Activated naive CD8-positive, alpha-beta T cell (primary cell): Measurements from ENCODE around the gene ZSCAN10.

Source experiments
- H3K27ac Mint-ChIP-seq: one replicate; pipeline ENCODE4 v1.8.0; 2021; ENCODE audit warnings: mixed read lengths
- H3K27me3 Mint-ChIP-seq: one replicate; pipeline ENCODE4 v1.8.0; 2021; ENCODE audit warnings: mixed read lengths
- H3K36me3 Mint-ChIP-seq: one replicate; pipeline ENCODE4 v1.8.0; 2021; ENCODE audit warnings: mixed read lengths
- H3K4me1 Mint-ChIP-seq: one replicate; pipeline ENCODE4 v1.8.0; 2021; ENCODE audit warnings: low read depth, mixed read lengths
- H3K4me3 Mint-ChIP-seq: one replicate; pipeline ENCODE4 v1.8.0; 2021; ENCODE audit warnings: mild to moderate bottlenecking, mixed read lengths
- H3K9me3 Mint-ChIP-seq: one replicate; pipeline ENCODE4 v1.8.0; 2021; ENCODE audit warnings: low read depth, mixed read lengths

ZSCAN10 gene

GRCh38 chr16:3044708-3045107, 54.4 kb downstream of the ZSCAN10 start:
- H3K4me3 Mint-ChIP-seq, result peak overlapping the region; percentile 80
- H3K9me3 Mint-ChIP-seq, result no peaks in the 10 kb centered on the region

DNA sequence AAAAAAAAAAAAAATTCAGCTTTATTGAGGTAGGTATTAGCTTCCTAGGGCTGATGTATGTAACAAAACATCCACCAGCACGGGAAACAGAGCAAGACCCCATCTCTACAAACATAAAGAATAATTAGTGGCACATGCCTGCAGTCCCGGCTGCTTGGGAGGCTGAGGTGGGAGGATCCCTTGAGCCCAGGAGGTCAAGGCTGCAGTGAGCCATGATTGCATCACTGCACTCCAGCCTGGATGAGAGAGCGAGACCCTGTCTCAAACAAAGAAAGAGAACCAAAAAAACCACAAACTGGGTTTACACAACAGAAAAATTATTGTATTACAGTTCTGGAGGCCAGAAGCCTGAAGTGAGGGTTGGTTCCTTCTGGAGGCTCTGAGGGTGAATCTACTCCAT, 56.7 kb downstream of the ZSCAN10 start:
- Mint-ChIP-seq H3K4me3 (no peak overlapping the region), H3K27me3 (peaks cover 21% of the 10 kb centered on the region), H3K36me3 (no peaks in the 10 kb centered on the region), H3K4me1 (peaks cover 12% of the 10 kb centered on the region), H3K27ac (no peak overlapping the region), H3K9me3 (no peaks in the 10 kb centered on the region)

More at GRCh38 chr16:3044708-3045107, 54.4 kb downstream of the ZSCAN10 start:
- Mint-ChIP-seq H3K27me3 (peaks cover 14% of the 10 kb centered on the region), H3K27ac (no peak overlapping the region), H3K36me3 (no peaks in the 10 kb centered on the region), H3K4me1 (peaks cover 17% of the 10 kb centered on the region)

DNA sequence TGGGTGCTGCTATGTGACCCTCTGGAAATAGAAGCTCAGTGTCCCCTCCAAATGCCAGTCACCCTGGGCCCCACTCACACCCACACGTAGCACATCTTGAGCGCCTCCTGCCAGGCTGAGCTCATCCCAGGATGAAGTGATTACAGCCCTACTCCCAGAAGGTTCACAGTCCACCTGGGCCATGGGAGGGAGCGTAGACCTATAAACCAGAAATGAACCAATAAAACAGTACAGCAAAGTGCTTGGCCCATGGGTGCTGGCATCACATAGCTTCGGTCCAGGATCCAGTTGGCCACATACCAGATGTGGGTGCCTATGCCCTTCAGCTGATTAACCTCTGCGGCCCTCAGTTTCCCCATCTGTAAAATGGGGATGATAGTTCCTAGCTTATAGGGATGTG, 60.2 kb downstream of the ZSCAN10 start:
- Mint-ChIP-seq H3K4me1 (peaks cover 7% of the 10 kb centered on the region), H3K4me3 (no peak overlapping the region), H3K27ac (no peak overlapping the region), H3K9me3 (no peaks in the 10 kb centered on the region), H3K27me3 (peaks cover 27% of the 10 kb centered on the region), H3K36me3 (no peaks in the 10 kb centered on the region)
